ENCODE results near the gene SLC25A43.

Gene SLC25A43

GRCh38 chrX:119417376-119417775 lies 18.2 kb downstream of the SLC25A43 start:
- no peak overlapping the region for H3K4me3 ChIP-seq (replicated peaks; ENCODE audit: insufficient read depth, low read length)
- H3K27ac ChIP-seq (replicated peaks): no peak overlapping the region
- no peaks in the 10 kb centered on the region for H3K27me3 ChIP-seq (ENCODE audit: insufficient read depth, poor library complexity, severe bottlenecking)
- TF ChIP-seq SPI1 (IDR thresholded peaks at IDR 0.05; ENCODE audit: borderline replicate concordance, low read depth) (no peak), REST (IDR thresholded peaks at IDR 0.05; ENCODE audit: insufficient replicate concordance, low read depth) (no peak), CTCF (IDR thresholded peaks at IDR 0.05; ENCODE audit: insufficient read depth, low read length) (no peak), GABPA (IDR thresholded peaks at IDR 0.05; ENCODE audit: low read depth) (no peak), POLR2AphosphoS5 (IDR thresholded peaks at IDR 0.05; ENCODE audit: low read depth) (no peak)
- DNase-seq (ENCODE audit: low read depth in 1 of 2, low spot score in 1 of 2): no peak

- TF ChIP-seq SPI1 (IDR thresholded peaks at IDR 0.05; ENCODE audit: borderline replicate concordance, low read depth): no peak
- TF ChIP-seq CTCF (IDR thresholded peaks at IDR 0.05; ENCODE audit: insufficient read depth, low read length): no peak
- TF ChIP-seq POLR2AphosphoS5 (IDR thresholded peaks at IDR 0.05; ENCODE audit: low read depth): no peak
- no peak for TF ChIP-seq GABPA (IDR thresholded peaks at IDR 0.05; ENCODE audit: low read depth)
- no peak for TF ChIP-seq REST (IDR thresholded peaks at IDR 0.05; ENCODE audit: insufficient replicate concordance, low read depth)
- no peak overlapping the region for H3K4me3 ChIP-seq (replicated peaks; ENCODE audit: insufficient read depth, low read length)
- H3K27ac ChIP-seq (replicated peaks): no peak overlapping the region
- DNase-seq (ENCODE audit: low read depth in 1 of 2, low spot score in 1 of 2): no peak
- H3K27me3 ChIP-seq (ENCODE audit: insufficient read depth, poor library complexity, severe bottlenecking): no peaks in the 10 kb centered on the region
These were observed 18.7 kb downstream of the SLC25A43 start for GRCh38 chrX:119417842-119418241.

- Histone ChIP-seq H3K27me3 (ENCODE audit: insufficient read depth, poor library complexity, severe bottlenecking) (no peaks in the 10 kb centered on the region), H3K27ac (replicated peaks) (no peak overlapping the region), H3K4me3 (replicated peaks; ENCODE audit: insufficient read depth, low read length) (no peak overlapping the region)
- DNase-seq (ENCODE audit: low read depth in 1 of 2, low spot score in 1 of 2): no peak
- TF ChIP-seq SPI1 (IDR thresholded peaks at IDR 0.05; ENCODE audit: borderline replicate concordance, low read depth) (no peak), GABPA (IDR thresholded peaks at IDR 0.05; ENCODE audit: low read depth) (no peak), POLR2AphosphoS5 (IDR thresholded peaks at IDR 0.05; ENCODE audit: low read depth) (no peak), REST (IDR thresholded peaks at IDR 0.05; ENCODE audit: insufficient replicate concordance, low read depth) (no peak), CTCF (IDR thresholded peaks at IDR 0.05; ENCODE audit: insufficient read depth, low read length) (no peak)
These were observed 20.0 kb downstream of the SLC25A43 start for GRCh38 chrX:119419146-119419545.
